ENCODE results near the gene H2BK1. TPM values are rescaled to one million over a fixed set of nuclear protein-coding genes. Genes with fewer than 3 reads are reported as not detected.

The H2BK1 gene
- total RNA-seq, 1 experiment from 2014 or later = 0.87 TPM

DNA sequence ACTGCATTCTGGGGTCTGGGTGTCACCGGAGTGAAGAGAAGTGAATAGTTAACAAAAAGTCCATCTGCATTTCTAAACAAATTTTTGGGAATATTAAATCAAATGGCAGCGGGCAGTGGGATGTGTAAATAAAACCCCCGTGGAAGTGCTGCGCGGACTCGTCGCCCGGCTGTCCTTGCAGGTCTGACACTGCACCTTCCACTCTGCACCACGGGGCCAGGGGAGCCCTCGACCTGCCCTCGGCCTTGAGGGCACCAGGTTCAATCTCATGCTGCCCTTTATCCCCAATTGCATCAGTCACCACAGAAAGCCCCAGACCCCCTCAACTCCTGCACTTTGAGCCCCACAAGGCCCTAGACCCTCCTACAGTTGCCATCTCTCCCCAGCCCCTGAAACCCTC is 44.6 kb upstream of the H2BK1 start:
- H3K36me3 Mint-ChIP-seq = no peaks in the 10 kb centered on the region
- H3K9me3 Mint-ChIP-seq = no peaks in the 10 kb centered on the region
- no peak for ATAC-seq
- no peak overlapping the region for H3K27ac Mint-ChIP-seq
- H3K4me1 Mint-ChIP-seq = peaks cover 30% of the 10 kb centered on the region
- POLR2A ChIA-PET = no interaction called here
- H3K4me3 Mint-ChIP-seq = no peak overlapping the region
- TF ChIP-seq SOX15 (CRISPR knock-in tag; IDR thresholded peaks at IDR 0.05) (no peak), CBFB (CRISPR knock-in tag; IDR thresholded peaks at IDR 0.05; ENCODE audit: low read depth) (no peak), ELF4 (CRISPR knock-in tag; IDR thresholded peaks at IDR 0.05; ENCODE audit: low read depth) (no peak), ZNF121 (CRISPR knock-in tag; IDR thresholded peaks at IDR 0.05) (no peak), IRF2 (CRISPR knock-in tag; IDR thresholded peaks at IDR 0.05; ENCODE audit: borderline replicate concordance, low read depth) (no peak), JAZF1 (CRISPR knock-in tag; IDR thresholded peaks at IDR 0.05) (no peak), KAT7 (CRISPR knock-in tag; IDR thresholded peaks at IDR 0.05; ENCODE audit: borderline replicate concordance) (no peak), ZNF416 (CRISPR knock-in tag; IDR thresholded peaks at IDR 0.05) (no peak), NFE2L1 (CRISPR knock-in tag; IDR thresholded peaks at IDR 0.05) (no peak), SMAD4 (CRISPR knock-in tag; IDR thresholded peaks at IDR 0.05) (no peak)
- TF ChIP-seq, protein P1, sequence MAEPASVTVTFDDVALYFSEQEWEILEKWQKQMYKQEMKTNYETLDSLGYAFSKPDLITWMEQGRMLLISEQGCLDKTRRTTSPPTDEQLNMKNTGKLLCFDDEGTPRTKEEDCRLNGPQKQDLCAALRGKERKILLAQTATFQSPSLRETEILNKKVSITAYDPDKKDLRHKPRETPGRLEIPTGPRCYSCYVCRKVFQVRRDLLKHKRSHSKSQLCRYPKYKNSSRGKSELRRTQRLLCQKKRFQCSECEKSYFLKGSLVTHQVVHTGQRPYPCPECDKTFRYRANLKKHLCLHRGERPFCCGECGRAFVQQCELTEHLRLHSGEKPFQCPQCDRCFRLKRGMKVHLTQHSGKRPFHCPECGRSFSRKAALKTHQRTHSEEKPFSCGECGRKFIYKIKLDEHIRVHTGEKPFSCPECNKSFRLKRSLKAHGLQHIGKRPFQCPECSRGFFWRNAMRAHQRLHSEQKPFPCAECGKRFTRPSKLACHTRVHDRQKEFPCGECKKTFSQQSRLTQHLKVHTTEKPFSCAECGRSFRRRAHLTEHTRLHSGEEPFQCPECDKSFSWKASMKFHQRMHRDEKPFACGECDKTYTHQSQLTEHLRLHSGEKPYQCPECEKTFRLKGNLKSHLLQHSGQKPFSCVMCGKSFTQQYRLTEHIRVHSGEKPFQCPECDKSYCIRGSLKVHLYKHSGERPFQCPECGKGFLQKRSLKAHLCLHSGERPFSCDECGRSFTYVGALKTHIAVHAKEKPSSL (CRISPR knock-in tag; conservative IDR thresholded peaks at IDR 0.05) = no peak
- TF ChIP-seq, protein P2, sequence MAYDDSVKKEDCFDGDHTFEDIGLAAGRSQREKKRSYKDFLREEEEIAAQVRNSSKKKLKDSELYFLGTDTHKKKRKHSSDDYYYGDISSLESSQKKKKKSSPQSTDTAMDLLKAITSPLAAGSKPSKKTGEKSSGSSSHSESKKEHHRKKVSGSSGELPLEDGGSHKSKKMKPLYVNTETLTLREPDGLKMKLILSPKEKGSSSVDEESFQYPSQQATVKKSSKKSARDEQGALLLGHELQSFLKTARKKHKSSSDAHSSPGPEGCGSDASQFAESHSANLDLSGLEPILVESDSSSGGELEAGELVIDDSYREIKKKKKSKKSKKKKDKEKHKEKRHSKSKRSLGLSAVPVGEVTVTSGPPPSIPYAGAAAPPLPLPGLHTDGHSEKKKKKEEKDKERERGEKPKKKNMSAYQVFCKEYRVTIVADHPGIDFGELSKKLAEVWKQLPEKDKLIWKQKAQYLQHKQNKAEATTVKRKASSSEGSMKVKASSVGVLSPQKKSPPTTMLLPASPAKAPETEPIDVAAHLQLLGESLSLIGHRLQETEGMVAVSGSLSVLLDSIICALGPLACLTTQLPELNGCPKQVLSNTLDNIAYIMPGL (CRISPR knock-in tag; IDR thresholded peaks at IDR 0.05) = no peak
- TF ChIP-seq, protein P3, sequence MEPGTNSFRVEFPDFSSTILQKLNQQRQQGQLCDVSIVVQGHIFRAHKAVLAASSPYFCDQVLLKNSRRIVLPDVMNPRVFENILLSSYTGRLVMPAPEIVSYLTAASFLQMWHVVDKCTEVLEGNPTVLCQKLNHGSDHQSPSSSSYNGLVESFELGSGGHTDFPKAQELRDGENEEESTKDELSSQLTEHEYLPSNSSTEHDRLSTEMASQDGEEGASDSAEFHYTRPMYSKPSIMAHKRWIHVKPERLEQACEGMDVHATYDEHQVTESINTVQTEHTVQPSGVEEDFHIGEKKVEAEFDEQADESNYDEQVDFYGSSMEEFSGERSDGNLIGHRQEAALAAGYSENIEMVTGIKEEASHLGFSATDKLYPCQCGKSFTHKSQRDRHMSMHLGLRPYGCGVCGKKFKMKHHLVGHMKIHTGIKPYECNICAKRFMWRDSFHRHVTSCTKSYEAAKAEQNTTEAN (CRISPR knock-in tag; IDR thresholded peaks at IDR 0.05) = no peak
- TF ChIP-seq, protein P4, sequence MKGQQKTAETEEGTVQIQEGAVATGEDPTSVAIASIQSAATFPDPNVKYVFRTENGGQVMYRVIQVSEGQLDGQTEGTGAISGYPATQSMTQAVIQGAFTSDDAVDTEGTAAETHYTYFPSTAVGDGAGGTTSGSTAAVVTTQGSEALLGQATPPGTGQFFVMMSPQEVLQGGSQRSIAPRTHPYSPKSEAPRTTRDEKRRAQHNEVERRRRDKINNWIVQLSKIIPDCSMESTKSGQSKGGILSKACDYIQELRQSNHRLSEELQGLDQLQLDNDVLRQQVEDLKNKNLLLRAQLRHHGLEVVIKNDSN (CRISPR knock-in tag; IDR thresholded peaks at IDR 0.05) = no peak
- TF ChIP-seq, protein P5, sequence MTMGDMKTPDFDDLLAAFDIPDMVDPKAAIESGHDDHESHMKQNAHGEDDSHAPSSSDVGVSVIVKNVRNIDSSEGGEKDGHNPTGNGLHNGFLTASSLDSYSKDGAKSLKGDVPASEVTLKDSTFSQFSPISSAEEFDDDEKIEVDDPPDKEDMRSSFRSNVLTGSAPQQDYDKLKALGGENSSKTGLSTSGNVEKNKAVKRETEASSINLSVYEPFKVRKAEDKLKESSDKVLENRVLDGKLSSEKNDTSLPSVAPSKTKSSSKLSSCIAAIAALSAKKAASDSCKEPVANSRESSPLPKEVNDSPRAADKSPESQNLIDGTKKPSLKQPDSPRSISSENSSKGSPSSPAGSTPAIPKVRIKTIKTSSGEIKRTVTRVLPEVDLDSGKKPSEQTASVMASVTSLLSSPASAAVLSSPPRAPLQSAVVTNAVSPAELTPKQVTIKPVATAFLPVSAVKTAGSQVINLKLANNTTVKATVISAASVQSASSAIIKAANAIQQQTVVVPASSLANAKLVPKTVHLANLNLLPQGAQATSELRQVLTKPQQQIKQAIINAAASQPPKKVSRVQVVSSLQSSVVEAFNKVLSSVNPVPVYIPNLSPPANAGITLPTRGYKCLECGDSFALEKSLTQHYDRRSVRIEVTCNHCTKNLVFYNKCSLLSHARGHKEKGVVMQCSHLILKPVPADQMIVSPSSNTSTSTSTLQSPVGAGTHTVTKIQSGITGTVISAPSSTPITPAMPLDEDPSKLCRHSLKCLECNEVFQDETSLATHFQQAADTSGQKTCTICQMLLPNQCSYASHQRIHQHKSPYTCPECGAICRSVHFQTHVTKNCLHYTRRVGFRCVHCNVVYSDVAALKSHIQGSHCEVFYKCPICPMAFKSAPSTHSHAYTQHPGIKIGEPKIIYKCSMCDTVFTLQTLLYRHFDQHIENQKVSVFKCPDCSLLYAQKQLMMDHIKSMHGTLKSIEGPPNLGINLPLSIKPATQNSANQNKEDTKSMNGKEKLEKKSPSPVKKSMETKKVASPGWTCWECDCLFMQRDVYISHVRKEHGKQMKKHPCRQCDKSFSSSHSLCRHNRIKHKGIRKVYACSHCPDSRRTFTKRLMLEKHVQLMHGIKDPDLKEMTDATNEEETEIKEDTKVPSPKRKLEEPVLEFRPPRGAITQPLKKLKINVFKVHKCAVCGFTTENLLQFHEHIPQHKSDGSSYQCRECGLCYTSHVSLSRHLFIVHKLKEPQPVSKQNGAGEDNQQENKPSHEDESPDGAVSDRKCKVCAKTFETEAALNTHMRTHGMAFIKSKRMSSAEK (CRISPR knock-in tag; IDR thresholded peaks at IDR 0.05; ENCODE audit: borderline replicate concordance) = no peak
- TF ChIP-seq, protein P6, sequence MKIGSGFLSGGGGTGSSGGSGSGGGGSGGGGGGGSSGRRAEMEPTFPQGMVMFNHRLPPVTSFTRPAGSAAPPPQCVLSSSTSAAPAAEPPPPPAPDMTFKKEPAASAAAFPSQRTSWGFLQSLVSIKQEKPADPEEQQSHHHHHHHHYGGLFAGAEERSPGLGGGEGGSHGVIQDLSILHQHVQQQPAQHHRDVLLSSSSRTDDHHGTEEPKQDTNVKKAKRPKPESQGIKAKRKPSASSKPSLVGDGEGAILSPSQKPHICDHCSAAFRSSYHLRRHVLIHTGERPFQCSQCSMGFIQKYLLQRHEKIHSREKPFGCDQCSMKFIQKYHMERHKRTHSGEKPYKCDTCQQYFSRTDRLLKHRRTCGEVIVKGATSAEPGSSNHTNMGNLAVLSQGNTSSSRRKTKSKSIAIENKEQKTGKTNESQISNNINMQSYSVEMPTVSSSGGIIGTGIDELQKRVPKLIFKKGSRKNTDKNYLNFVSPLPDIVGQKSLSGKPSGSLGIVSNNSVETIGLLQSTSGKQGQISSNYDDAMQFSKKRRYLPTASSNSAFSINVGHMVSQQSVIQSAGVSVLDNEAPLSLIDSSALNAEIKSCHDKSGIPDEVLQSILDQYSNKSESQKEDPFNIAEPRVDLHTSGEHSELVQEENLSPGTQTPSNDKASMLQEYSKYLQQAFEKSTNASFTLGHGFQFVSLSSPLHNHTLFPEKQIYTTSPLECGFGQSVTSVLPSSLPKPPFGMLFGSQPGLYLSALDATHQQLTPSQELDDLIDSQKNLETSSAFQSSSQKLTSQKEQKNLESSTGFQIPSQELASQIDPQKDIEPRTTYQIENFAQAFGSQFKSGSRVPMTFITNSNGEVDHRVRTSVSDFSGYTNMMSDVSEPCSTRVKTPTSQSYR (CRISPR knock-in tag; IDR thresholded peaks at IDR 0.05) = no peak
- TF ChIP-seq, protein P7, sequence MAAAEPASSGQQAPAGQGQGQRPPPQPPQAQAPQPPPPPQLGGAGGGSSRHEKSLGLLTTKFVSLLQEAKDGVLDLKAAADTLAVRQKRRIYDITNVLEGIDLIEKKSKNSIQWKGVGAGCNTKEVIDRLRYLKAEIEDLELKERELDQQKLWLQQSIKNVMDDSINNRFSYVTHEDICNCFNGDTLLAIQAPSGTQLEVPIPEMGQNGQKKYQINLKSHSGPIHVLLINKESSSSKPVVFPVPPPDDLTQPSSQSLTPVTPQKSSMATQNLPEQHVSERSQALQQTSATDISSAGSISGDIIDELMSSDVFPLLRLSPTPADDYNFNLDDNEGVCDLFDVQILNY (CRISPR knock-in tag; IDR thresholded peaks at IDR 0.05) = no peak
- peaks cover 60% of the 10 kb centered on the region for H3K27me3 Mint-ChIP-seq (ENCODE audit: low read depth)
- no peak for DNase-seq (ENCODE audit: low spot score)
- CTCF ChIA-PET = interaction anchor here (2.3 kb wide), 1 partner anchor 10 kb away, joined by 15 read pairs; no protein-coding TSS in a partner anchor

Measured in WTC11 (cell line).